ENCODE measurements around the gene LOC128125822.
A peak's percentile ranks its signal among the peaks of the same experiment; 100 is the strongest.
"Not testable (repeated sequence)": the region's sequence is repeated elsewhere in the genome, so short reads cannot be mapped to it uniquely, and the experiment has no call there.

The LOC128125822 gene

GRCh38 chr6:63582579-63583231, 10.4 kb downstream of the LOC128125822 start:
- no peak for DNase-seq (ENCODE audit: low spot score)

GRCh38 chr6:63584125-63584514, 11.8 kb downstream of the LOC128125822 start:
- DNase-seq (ENCODE audit: low spot score) = no peak

DNA sequence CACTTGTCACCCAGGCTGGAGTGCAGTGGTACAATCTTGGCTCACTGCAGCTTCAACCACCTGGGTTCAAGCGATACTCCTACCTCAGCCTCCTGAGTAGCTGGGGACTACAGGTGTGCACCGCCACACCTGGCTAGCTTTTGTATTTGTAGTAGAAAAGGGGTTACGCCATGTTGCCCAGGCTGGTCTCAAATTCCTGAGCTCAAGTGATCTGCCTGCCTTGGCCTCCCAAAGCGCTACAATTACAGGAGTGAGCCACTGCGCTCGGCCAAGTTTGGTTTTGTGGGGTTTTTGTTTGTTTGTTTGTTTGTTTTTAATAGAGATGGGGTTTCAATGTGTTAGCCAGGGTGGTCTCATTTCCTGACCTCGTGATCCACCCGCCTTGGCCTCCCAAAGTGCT, 12.3 kb downstream of the LOC128125822 start:
- no peak for DNase-seq (ENCODE audit: low spot score)

DNA sequence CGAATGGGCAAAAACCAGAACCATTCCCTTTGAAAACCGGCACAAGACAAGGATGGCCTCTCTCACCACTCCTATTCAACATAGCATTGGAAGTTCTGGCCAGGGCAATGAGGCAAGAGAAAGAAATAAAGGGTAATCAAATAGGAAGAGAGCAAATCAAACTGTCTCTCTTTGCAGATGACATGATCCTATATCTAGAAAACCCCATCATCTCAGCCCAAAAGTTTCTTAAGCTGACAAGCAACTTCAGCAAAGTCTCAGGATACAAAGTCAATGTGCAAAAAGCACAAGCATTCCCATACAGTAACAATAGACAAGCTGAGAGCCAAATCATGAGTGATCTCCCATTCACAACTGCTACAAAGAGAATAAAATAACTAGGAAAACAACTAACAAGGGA, 13.4 kb downstream of the LOC128125822 start:
- not testable (repeated sequence) for DNase-seq (ENCODE audit: low spot score)

- DNase-seq (ENCODE audit: low spot score) = no peak
Observed at GRCh38 chr6:63589952-63590411, 17.7 kb downstream of the LOC128125822 start.

DNA sequence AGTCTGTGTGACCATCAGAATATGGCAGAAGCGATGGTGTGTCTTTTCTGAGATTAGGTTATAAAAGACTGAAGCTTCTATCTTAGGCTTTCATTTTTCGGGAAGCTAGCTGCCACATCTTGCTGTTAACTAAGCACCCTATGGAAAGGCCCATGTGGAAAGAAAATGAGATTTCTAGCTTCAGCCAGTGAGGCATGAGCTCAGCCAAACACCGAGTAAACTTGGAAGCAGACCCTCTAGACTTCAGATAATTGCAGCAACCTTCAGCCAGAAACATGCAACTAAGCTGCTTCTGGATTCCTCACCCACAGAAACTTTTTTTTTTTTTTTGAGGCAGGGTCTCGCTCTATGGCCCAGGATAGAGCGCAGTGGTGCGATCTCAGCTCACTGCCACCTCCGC, 20.6 kb downstream of the LOC128125822 start:
- DNase-seq (ENCODE audit: low spot score) = no peak

DNA sequence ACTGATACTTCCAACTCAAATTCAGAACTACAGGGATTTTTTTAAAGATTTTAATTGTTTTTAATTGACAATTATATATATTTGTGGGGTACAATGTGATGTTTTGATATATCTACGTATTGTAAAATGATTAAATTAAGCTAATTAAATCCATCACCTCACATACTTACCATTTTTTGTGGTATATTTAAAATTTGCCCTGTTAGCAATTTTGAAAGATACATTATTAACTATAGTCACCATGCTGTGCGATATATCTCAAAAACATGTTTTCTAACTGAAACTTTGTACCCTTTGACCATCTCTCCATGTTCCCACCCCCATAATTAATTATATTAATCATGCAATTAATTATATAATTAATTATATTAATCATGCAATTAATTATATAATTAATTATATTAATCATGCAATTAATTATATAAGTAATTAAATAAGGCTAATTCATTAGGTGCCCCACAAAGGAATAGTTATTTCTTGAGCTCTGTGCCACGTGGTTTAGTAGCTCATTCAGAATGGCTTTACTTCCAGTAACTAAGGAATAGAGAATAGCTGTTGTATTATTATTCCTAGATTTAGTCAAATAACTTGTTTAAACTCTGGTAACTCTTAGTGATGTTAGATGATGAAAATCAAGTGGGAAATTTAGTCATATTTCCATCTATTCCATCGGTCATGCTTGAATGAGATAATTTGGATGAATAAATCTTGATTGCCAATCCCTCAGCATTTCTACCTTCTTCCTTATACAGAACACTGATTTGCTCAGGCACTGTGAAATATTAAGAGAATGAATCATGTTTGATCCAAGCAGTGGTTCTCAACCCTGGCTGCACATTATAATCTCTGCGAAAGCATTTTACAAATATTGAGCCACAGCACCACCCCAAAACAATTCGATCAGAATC, 25.1 kb downstream of the LOC128125822 start:
- DNase-seq (ENCODE audit: low spot score) = no peak

DNA sequence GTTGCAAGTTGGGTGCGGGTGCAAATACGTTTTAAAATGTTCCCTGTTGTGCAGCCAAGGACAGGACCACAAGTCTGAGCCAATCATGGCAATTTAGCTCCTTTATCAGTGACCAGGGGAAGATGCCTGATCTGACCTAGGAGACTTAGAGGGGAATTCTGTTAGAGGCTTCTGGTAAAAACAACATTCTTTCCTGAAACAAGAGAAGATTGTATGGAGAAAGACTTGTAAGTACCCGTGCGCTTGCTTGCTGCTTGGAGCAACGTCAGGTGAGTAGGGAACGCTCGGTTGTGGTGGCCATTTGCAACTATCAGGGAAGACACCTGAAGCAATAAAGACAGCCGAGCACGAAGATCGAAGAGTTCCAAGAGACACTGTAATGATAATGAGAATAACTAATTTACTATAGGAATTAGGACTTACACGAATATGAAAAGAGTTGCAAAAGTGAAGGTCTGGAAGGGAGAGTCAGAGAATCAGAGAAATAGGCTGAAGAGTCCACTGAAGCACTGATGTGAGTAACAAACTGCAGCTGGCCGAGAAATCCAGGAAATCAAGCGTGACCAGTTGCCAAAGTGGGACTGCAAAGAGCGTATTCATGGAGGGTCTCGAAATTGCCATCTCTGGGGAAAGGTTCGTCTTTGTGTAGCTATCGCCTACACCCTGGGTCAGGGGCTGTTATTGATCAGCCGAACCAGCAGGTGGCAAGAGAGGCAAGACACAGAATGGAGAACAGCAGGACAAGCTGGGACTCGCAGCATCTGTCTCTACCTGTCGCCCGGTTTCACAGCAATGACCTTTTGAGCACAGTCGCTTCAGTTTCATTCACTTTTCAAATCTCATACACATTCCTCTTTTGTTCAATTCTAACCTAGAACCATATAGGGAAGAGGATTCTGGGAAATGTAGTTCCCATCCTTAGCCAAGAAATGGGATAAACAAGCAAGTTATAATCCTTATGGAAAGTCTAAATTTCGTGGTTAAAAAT, 26.1 kb downstream of the LOC128125822 start:
- DNase-seq (ENCODE audit: low spot score) = peak; percentile 67

- no peak for DNase-seq (ENCODE audit: low spot score)
Observed at GRCh38 chr6:63599243-63599642, 27.0 kb downstream of the LOC128125822 start.

DNA sequence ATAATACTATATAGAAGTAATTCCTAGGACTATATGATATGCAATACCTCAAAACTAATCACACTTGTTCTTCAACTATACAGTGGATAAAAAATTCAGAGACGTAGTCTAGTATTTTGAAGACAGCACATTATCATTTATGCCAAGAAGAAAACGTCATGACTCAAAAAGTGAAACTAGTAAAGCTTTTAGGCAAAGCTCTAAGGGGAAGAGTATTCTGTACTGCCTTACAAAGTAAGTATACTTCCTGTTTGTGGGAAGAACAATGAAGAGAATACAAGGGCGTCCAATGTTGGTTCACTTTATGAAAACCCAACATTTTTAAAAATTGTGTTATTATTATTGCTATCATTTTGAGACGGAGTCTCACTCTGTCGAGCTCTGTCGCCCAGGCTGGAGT, 27.9 kb downstream of the LOC128125822 start:
- DNase-seq (ENCODE audit: low spot score) = no peak

- DNase-seq (ENCODE audit: low spot score) = no peak
Observed at GRCh38 chr6:63609231-63609630, 37.0 kb downstream of the LOC128125822 start.

DNA sequence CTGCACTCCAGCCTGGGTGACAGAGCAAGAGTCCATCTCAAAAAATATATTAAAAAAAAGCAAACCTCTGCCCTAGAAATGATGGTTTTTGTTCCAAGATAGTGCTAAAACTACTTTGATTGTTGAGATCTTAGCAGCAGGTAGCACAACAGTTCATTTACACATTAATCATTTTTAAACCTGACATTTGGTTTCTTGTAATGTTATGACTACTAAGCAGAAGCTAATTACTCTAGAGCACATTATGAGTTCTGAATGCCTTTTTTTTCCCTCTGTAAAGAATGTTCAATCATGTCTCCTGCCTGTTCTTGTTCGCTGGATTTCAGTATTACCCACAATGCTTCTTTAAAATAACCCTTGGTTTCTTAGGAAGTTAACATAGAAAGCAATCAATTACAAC, 38.7 kb downstream of the LOC128125822 start:
- no peak for DNase-seq (ENCODE audit: low spot score)

- DNase-seq (ENCODE audit: low spot score) = no peak
Observed at GRCh38 chr6:63611560-63611959, 39.3 kb downstream of the LOC128125822 start.

DNA sequence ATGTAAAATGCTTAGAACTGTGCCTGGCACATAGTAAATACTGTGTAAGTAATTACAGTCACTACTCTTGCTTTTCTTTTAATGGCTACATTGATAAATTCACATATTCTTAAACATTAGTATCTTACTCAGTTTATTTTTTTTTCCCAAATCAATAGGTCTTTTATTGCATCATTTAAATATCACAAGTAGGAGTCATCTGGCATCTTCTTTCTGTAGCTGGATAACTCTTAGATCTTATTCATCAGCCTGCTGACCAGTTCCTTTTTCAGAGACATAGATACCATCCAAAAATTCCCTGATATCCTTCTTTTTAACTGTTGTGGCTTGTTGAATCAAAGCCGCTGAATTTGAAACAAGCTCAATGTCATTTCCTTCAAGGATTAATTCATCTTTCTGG, 43.3 kb downstream of the LOC128125822 start:
- DNase-seq (ENCODE audit: low spot score) = no peak
